ENCODE measurements around the gene GOLGA8B. TPM values are rescaled to one million over a fixed set of nuclear protein-coding genes. Genes with fewer than 3 reads are reported as not detected.

The GOLGA8B gene
- total RNA-seq, 2 experiments from 2014 or later = 244 to 247 TPM

DNA sequence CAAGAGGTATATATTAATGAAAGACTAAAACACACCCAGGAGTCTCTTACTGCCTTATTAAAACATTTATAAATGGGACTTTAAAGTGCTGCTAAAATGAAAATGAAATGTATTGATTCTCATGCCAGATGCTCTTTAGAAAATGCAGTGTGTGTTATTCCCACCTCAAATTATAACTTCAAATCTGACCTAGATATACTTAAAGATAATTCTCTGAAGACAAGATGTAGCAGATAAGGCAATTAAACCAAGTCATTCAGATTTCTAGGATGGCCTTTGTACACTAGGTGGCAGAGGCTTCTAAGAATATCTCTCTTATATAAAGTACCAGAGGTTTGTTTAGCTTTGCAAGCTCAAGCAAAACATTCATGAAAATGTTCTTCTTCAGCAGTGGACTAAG lies 26.9 kb upstream of the GOLGA8B start:
- Mint-ChIP-seq H3K4me3 (no peak overlapping the region), H3K9me3 (no peaks in the 10 kb centered on the region), H3K4me1 (ENCODE audit: low read depth) (peaks cover 18% of the 10 kb centered on the region), H3K27me3 (peaks cover 63% of the 10 kb centered on the region), H3K27ac (no peak overlapping the region), H3K36me3 (ENCODE audit: low read depth) (no peaks in the 10 kb centered on the region)
- no peaks in the 10 kb centered on the region for H3K9me3 ChIP-seq (ENCODE audit: control insufficient read depth in 1 of 2, insufficient read depth in 1 of 2, low read length in 2 of 2)
- H3K27ac ChIP-seq (ENCODE audit: low read depth in 1 of 2, low read length in 2 of 2) = no peak overlapping the region
- ChIA-PET CTCF (interaction anchor here (1.0 kb wide), 1 partner anchor 8 kb away, joined by 3 read pairs; no protein-coding TSS in a partner anchor), POLR2A (interaction anchor here (1.3 kb wide), 1 partner anchor 27 kb away, joined by 6 read pairs; the partner anchor contains the start of gene GOLGA8B)
- peaks cover 8% of the 10 kb centered on the region for H3K4me1 ChIP-seq (ENCODE audit: insufficient read depth, low read length)
- no peak overlapping the region for H3K4me3 ChIP-seq (ENCODE audit: low read length)
- intact Hi-C loops (cut with DNase I, micrococcal nuclease) = no loop called here
- TF ChIP-seq, protein P1, sequence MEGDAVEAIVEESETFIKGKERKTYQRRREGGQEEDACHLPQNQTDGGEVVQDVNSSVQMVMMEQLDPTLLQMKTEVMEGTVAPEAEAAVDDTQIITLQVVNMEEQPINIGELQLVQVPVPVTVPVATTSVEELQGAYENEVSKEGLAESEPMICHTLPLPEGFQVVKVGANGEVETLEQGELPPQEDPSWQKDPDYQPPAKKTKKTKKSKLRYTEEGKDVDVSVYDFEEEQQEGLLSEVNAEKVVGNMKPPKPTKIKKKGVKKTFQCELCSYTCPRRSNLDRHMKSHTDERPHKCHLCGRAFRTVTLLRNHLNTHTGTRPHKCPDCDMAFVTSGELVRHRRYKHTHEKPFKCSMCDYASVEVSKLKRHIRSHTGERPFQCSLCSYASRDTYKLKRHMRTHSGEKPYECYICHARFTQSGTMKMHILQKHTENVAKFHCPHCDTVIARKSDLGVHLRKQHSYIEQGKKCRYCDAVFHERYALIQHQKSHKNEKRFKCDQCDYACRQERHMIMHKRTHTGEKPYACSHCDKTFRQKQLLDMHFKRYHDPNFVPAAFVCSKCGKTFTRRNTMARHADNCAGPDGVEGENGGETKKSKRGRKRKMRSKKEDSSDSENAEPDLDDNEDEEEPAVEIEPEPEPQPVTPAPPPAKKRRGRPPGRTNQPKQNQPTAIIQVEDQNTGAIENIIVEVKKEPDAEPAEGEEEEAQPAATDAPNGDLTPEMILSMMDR (IDR thresholded peaks at IDR 0.05) = no peak
- ATAC-seq (ENCODE audit: poor library complexity) (no peak), DNase-seq (peak in 3 of 14 experiments; percentile 25 to 37 (median 28))
- H3K36me3 ChIP-seq (ENCODE audit: insufficient read depth, low read length) = no peaks in the 10 kb centered on the region
- no peaks in the 10 kb centered on the region for H3K27me3 ChIP-seq (ENCODE audit: control insufficient read depth in 1 of 2, insufficient read depth in 2 of 2, low read length in 2 of 2)

DNA sequence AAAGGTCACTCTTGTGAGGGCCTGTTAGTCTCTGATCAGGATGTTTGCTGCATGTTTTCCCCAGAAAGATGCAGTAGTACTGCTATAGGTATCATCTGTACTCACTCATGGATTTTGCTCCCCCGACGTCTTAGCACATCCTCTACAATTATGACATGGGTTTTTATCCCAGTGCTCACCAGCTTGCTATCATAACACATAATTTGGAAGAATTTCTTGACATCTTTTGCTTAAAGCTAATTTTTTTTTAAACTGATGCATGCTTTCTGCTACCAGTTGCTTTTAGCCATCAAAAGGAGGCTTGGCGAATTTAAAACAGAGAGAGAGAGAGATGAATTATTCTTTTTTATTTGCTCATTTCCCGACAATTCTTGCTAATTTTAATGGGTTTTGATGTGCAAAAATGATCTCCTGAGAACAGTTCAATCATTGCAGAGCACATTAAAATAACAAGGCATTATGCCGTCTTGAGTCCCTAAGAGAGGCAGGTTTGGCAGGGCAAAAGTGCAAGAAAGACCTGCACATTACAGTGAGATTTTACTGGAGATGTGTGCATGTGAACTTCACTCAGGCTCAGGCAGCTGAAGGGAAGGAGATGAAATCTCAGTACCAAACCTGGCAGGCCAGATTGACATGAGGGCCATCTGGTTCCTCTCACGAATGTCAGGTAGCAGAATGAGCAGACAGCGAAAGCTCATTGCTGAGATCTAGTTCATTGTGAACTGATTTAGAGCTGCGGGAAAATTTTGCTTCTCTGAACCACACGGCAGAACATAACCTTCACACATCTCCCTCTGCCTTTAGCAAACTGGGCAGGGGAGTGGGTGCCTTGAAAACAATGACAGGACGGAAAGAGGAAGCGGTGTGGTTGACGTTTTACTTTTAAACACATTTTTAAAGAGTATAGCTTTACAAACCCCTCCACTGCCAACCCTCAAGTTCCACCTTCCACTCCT lies 25.9 kb upstream of the GOLGA8B start:
- TF ChIP-seq, protein P1 (IDR thresholded peaks at IDR 0.05) = no peak
- ChIA-PET CTCF (no interaction called here), POLR2A (interaction anchor here (1.3 kb wide), 1 partner anchor 26 kb away, joined by 6 read pairs; the partner anchor contains the start of gene GOLGA8B)
- no peak overlapping the region for H3K27ac ChIP-seq (ENCODE audit: low read depth in 1 of 2, low read length in 2 of 2)
- H3K4me3 ChIP-seq (ENCODE audit: low read length) = no peak overlapping the region
- no peaks in the 10 kb centered on the region for H3K9me3 Mint-ChIP-seq
- peaks cover 18% of the 10 kb centered on the region for H3K4me1 Mint-ChIP-seq (ENCODE audit: low read depth)
- no peak overlapping the region for H3K27ac Mint-ChIP-seq
- H3K36me3 Mint-ChIP-seq (ENCODE audit: low read depth) = no peaks in the 10 kb centered on the region
- H3K27me3 ChIP-seq (ENCODE audit: control insufficient read depth in 1 of 2, insufficient read depth in 2 of 2, low read length in 2 of 2) = peaks cover 0 to 2% of the 10 kb centered on the region in 2 experiments
- DNase-seq (peak in 3 of 14 experiments; percentile 12 to 21 (median 13)), ATAC-seq (ENCODE audit: poor library complexity) (no peak)
- peak overlapping the region; percentile 27 for H3K4me3 Mint-ChIP-seq
- H3K27me3 Mint-ChIP-seq = peaks cover 62% of the 10 kb centered on the region
- H3K36me3 ChIP-seq (ENCODE audit: insufficient read depth, low read length) = no peaks in the 10 kb centered on the region
- H3K4me1 ChIP-seq (ENCODE audit: insufficient read depth, low read length) = peaks cover 8% of the 10 kb centered on the region
- intact Hi-C loops (cut with DNase I, micrococcal nuclease) = no loop called here
- H3K9me3 ChIP-seq (ENCODE audit: control insufficient read depth in 1 of 2, insufficient read depth in 1 of 2, low read length in 2 of 2) = no peaks in the 10 kb centered on the region

DNA sequence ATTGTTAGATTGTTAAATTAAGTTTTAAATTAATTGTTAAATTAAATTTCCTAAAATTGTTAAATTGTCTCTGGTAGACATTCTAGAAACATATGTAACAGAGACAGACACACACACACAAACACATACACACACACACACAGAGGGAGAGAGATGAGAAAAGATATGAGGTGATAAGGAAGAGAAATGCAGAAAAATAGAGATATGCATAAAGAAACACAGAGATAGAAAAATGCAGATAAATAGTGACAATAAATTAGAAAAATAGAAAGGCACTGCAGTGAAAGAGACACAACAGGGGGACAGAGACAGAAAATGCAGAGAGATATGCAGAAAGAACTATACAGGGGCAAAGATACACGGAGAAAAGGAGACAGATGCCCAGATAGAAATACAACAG lies 25.1 kb upstream of the GOLGA8B start:
- Mint-ChIP-seq H3K4me1 (ENCODE audit: low read depth) (peaks cover 18% of the 10 kb centered on the region), H3K4me3 (no peak overlapping the region), H3K9me3 (no peaks in the 10 kb centered on the region), H3K27ac (no peak overlapping the region), H3K27me3 (peaks cover 65% of the 10 kb centered on the region), H3K36me3 (ENCODE audit: low read depth) (no peaks in the 10 kb centered on the region)
- intact Hi-C loops (cut with DNase I, micrococcal nuclease) = no loop called here
- Histone ChIP-seq H3K27ac (ENCODE audit: low read depth in 1 of 2, low read length in 2 of 2) (no peak overlapping the region), H3K9me3 (ENCODE audit: control insufficient read depth in 1 of 2, insufficient read depth in 1 of 2, low read length in 2 of 2) (no peaks in the 10 kb centered on the region), H3K36me3 (ENCODE audit: insufficient read depth, low read length) (no peaks in the 10 kb centered on the region), H3K27me3 (ENCODE audit: control insufficient read depth in 1 of 2, insufficient read depth in 2 of 2, low read length in 2 of 2) (peaks cover 0 to 6% of the 10 kb centered on the region in 2 experiments), H3K4me1 (ENCODE audit: insufficient read depth, low read length) (peaks cover 8% of the 10 kb centered on the region), H3K4me3 (ENCODE audit: low read length) (no peak overlapping the region)
- DNase-seq (no peak), ATAC-seq (ENCODE audit: poor library complexity) (no peak)
- TF ChIP-seq, protein P1 (IDR thresholded peaks at IDR 0.05) = no peak
- ChIA-PET CTCF (no interaction called here), POLR2A (no interaction called here)

All from CD4-positive, alpha-beta T cell (primary cell).